ENCODE data around the gene RILPL1.
"Not testable (repeated sequence)": the region's sequence is repeated elsewhere in the genome, so short reads cannot be mapped to it uniquely, and the experiment has no call there.

RILPL1 gene, protein sequence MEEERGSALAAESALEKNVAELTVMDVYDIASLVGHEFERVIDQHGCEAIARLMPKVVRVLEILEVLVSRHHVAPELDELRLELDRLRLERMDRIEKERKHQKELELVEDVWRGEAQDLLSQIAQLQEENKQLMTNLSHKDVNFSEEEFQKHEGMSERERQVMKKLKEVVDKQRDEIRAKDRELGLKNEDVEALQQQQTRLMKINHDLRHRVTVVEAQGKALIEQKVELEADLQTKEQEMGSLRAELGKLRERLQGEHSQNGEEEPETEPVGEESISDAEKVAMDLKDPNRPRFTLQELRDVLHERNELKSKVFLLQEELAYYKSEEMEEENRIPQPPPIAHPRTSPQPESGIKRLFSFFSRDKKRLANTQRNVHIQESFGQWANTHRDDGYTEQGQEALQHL

DNA sequence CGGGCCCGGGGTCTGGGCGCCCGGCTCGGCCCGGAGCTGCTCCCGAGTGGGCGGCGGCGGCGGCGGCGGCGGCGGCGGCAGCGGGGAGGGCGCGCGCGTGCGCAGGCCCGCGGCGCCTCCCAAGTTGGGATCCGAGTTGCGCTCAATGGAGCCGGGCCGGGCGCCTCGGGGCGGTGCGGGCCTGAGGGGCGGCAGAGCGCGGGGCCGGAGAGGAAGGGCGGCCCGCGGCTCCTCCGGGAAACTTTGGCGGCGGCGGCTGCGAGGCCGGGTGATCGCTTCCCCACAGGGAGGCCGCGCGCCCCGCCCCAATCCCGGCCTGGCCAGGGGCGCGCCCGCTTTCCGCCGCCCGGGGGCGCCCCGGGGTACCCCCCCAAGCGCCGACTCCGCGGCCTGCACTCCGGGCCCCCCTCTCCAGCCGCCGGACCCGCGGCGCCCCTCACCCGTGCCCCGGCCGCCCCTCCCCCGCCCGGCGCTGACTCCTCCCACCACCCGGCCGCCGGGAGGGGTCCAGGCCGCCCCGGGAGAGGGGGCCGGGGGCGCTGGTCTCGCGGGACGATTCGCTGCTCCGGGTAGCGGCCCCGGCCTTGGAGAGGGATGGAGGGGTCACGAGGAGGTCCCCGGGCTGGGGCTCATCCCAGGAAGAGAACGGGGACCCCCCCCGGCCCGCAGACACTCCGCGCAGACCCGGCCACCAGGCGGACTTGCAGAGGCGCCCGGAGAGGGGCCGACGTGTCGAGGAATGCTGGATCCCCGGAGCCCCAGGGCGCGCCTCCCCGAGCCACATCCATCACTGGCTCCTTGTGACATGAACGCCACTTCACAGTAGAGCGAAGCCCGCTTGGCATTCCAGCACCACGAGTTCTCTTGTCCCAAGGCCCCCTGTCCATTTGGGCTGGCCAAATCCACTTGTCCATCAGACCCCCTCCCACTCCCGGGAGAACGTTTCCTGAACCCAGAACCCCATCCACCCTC, at the start of gene RILPL1:
Gene RILPL1 (minus strand): TSS at position 48 of the 972 bp plus-strand sequence. CDS start 237 bp downstream, outside the sequence.
- peak; percentile 71 for DNase-seq

DNA sequence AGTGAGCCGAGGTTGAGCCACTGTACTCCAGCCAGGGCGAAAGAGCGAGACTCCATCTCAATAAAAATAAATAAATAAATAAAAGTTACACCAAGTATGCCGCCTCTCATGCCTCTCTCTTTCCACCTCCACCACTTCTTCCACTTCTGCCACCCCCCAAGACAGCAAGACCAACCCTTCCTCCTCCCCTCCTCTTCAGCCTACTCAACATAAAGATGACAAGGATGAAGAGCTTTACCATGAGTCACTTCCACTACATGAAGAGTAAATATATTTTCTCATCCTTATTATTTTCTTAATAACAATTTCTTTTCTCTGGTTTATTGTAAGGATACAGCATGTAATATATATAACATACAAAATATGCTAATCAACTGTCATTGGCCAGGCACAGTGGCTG, 47.3 kb upstream of the RILPL1 start:
- in situ Hi-C loops (cut with HindIII; ENCODE audit: low pct_ligation_motif_present, low pct_unique_long_range_greater_than_20kb, low sequenced_read_pairs): no loop called here
- DNase-seq: no peak

More for the DNA sequence above, at the start of gene RILPL1:
- in situ Hi-C loops (cut with HindIII; ENCODE audit: low pct_ligation_motif_present, low pct_unique_long_range_greater_than_20kb, low sequenced_read_pairs): no loop called here

DNA sequence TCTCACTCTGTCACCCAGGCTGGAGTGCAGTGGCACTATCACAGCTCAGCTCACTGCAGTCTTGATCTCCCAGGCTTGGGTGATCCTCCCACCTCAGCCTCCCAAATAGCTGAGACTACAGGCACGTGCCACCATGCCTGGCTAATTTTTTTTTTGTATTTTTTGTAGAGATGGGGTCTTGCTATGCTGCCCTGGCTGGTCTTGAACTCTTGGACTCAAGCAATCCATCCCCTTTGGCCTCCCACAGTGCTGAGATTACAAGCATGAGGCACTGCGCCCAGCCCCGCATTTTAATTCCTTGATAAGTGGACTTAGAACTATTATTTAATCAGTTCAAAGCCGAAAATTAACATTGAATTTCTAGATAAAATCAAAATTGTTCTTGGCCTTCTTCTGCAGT, 45.3 kb upstream of the RILPL1 start:
- DNase-seq; in situ Hi-C loops (cut with HindIII; ENCODE audit: low pct_ligation_motif_present, low pct_unique_long_range_greater_than_20kb, low sequenced_read_pairs): not testable (repeated sequence)

DNA sequence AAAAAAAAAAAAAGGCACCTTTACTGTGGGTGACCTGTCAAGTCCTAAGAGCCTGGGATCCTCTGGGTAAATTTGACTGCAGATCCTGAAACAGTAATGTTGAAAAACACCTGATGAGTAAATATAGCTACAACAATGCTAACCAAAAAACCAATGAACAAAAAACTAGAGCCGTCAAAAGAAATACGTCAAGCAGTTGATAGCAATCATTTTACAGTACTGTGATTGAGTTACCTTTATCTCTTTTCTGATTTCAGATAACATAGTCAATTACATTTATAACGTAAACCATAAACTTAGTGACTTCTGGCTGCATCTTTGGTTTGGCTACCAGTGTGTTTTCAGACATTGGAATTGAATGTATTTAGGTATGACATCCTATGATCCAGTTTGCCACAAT, 44.7 kb upstream of the RILPL1 start:
- in situ Hi-C loops (cut with HindIII; ENCODE audit: low pct_ligation_motif_present, low pct_unique_long_range_greater_than_20kb, low sequenced_read_pairs): no loop called here
- DNase-seq: no peak

DNA sequence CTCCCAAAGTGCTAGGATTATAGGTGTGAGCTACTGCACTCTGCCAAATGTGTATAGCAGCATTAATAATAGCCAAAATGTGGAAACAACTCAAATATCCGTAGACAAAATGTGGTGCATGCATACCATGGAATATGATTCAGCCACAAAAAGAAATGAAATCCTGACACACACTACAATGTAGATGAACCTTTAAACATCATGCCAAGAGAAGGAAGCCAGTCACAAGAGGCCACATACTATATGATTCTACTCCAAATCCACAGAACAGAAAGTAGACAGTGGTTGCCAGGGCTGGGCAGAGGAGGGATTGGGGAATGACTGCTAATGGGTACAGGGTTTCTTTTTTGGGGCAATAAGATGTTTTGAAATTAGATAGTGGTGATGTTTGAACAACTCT, 43.1 kb upstream of the RILPL1 start:
- DNase-seq: no peak
- in situ Hi-C loops (cut with HindIII; ENCODE audit: low pct_ligation_motif_present, low pct_unique_long_range_greater_than_20kb, low sequenced_read_pairs): no loop called here

DNA sequence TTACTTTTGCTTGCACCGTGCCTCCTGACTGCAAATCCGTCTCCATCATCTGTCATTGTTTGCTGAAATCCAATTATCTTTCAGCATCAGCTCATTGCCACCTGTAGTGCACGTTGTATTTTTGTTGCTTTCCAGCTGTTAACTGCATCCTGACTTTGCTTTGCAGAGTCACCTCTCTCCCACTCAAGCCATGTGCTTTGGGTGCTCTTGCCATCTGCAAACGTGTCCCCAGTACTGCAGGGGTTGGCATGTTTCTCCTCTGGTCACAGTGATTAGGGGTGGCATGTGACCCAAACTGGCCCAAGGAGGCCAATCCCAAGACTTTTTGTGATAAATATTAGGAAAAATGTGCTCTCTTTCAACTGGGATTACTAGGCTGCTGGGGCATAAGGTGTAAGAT, 40.4 kb upstream of the RILPL1 start:
- DNase-seq: no peak
- in situ Hi-C loops (cut with HindIII; ENCODE audit: low pct_ligation_motif_present, low pct_unique_long_range_greater_than_20kb, low sequenced_read_pairs): no loop called here

DNA sequence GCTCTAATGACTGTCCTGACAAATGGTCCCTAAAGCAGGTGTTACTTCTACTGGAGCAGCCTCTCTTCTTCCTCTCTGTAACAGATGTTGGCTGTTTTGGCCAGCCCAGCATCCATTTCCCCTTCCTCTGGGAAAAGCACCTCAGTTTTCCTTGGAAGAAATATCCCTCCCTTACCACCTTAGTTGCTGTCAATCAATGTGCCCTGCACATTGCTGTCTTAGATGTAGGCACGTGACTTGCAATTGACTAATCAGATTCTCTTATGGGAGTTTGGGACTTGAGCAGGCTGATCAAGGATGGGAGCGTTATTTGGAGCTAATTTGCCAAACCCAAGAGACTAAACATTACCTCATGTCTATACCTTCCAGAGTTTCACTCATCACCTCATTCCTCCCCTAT, 38.9 kb upstream of the RILPL1 start:
- in situ Hi-C loops (cut with HindIII; ENCODE audit: low pct_ligation_motif_present, low pct_unique_long_range_greater_than_20kb, low sequenced_read_pairs): no loop called here
- no peak for DNase-seq

DNA sequence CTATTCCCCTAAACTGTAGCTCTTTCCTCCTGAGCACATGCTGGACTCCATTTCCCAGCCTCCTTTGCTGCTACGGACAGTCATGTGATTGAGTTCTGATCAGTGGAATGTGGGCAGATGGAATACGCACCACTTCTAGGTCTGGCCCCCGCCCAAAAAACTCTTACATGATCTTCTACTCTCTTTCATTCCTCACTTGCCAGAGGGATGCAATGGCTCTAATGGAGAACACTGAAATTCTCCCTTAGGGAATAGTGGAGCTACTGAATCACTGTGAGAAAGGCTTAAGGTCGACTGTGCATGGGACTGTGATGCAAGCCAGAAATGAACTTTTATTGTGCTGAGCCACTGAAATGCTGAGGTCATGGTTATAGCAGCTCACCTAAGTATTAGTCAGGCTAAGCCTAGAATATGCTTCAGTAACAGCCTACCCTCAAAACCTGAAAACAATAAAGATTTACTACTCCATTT, 37.9 kb upstream of the RILPL1 start:
- in situ Hi-C loops (cut with HindIII; ENCODE audit: low pct_ligation_motif_present, low pct_unique_long_range_greater_than_20kb, low sequenced_read_pairs): no loop called here
- DNase-seq: no peak

DNA sequence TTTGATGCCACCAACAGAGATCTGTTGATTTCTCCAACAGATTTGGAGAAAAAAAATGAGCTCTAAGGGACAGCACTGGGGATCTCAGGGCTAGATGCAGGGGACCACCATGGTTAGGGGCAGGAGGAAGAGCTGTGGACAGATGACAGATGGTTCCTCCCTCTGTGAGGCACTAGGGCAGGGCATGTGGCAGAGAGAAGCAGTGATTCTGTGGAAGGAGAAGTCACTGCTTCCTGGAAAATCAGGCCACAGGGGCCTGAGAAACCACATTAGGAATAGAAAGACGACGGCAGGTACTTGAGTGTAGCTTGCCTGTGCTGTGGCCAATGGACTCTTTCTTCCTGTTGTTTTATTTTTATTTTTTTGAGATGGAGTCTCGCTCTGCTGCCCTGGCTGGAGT, 25.9 kb upstream of the RILPL1 start:
- in situ Hi-C loops (cut with HindIII; ENCODE audit: low pct_ligation_motif_present, low pct_unique_long_range_greater_than_20kb, low sequenced_read_pairs): no loop called here
- no peak for DNase-seq

DNA sequence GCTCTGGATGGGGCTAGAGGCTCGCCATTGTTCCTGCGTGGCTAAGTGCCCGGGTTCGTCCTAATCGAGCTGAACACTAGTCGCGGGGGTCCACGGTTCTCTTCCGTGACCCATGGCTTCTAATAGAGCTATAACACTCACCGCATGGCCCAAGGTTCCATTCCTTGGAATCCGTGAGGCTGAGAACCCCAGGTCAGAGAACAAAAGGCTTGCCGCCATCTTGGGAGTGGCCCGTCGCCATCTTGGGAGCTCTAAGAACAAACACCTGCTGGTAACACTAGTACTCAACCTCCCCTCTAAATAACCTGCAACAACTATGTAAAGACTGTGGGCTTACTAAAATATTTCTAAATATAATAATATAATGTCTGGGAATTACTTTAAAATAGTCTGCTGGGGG, 25.0 kb upstream of the RILPL1 start:
- DNase-seq; in situ Hi-C loops (cut with HindIII; ENCODE audit: low pct_ligation_motif_present, low pct_unique_long_range_greater_than_20kb, low sequenced_read_pairs): not testable (repeated sequence)

DNA sequence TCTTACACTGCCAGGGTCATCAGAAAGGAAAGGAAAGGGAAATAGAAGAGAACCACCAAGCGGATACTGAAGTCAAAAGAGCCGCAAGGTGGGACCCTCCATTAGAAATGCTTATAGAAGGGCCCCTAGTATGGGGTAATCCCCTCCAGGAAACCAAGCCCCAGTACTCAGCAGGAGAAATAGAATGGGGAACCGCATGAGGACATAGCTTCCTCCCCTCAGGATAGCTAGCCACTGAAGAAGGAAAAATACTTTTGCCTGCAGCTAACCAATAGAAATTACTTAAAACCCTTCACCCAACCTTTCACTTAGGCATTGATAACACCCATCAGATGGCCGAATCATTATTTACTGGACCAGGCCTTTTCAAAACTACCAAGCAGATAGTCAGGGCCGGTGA, 21.3 kb upstream of the RILPL1 start:
- DNase-seq; in situ Hi-C loops (cut with HindIII; ENCODE audit: low pct_ligation_motif_present, low pct_unique_long_range_greater_than_20kb, low sequenced_read_pairs): not testable (repeated sequence)

DNA sequence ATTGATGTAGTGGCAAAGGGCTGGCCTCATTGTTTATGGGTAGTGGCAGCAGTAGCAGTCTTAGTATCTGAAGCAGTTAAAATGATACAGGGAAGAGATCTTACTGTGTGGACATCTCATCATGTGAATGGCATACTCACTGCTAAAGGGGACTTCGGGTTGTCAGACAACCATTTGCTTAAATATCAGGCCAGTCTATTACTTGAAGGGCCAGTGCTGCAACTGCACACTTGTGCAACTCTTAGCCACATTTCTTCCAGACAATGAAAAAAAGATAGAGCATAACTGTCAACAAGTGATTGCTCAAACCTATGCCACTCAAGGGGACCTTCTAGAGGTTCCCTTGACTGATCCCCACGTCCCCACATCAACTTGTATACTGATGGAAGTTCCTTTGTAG, 20.6 kb upstream of the RILPL1 start:
- DNase-seq: not testable (repeated sequence)

DNA sequence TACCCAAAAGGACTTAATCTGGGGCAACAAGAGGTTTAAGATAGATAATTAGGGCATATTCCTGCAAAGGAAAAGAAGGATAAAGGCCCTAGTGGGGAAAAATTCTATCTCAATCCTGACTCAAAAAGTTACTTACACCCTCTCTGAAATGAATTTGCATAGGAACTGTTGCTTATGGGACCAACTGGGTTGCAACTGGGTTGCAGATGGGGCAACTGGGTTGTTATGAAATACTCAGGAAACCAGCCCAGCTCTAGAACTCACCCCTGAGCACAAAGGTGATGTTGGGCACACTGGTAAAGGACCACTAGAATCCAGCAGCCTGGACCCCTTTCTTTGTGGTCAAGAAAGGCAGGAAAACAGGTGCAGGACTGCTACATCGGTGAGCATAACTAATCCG, 17.2 kb upstream of the RILPL1 start:
- in situ Hi-C loops (cut with HindIII; ENCODE audit: low pct_ligation_motif_present, low pct_unique_long_range_greater_than_20kb, low sequenced_read_pairs): no loop called here
- DNase-seq: no peak

More for the DNA sequence above, 20.6 kb upstream of the RILPL1 start:
- in situ Hi-C loops (cut with HindIII; ENCODE audit: low pct_ligation_motif_present, low pct_unique_long_range_greater_than_20kb, low sequenced_read_pairs): not testable (repeated sequence)

DNA sequence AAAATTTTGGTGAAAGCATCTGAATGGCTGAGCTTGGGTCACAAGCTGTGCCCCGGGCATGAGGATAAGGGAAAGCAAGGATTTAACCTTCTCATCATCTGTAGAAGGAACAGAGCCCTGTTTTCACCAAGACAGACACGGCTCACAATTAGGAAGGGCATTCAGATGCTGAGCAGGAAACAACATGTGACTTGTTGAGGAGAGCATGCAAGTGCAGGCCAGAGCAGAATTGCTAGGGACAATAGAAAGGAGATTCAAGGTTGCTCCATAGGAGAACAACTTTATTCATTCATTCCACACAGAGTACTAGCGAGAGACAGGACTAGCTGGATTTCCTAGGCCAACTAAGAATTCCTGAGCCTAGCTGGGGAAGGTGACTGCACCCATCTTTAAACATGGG, 14.6 kb upstream of the RILPL1 start:
- DNase-seq: no peak
- in situ Hi-C loops (cut with HindIII; ENCODE audit: low pct_ligation_motif_present, low pct_unique_long_range_greater_than_20kb, low sequenced_read_pairs): no loop called here

DNA sequence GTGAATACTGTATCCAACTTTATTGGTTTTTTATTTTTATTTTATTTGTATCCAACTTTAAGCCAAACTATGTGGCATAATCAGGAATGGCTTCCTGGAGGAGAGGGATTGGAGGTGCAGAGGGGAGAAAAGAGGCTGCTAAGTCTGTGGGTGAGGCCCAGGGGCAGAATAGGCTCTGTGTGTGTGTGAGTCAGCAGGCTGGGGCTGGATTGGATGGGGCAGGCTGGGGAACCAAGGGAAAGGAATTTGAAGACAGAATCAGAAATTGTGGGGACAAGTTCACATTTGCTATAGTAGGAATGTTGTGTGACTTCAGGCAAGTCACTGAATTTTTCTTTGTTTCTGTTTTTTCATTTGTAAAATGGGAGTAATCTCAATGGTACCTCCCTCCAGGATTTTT, 12.8 kb upstream of the RILPL1 start:
- in situ Hi-C loops (cut with HindIII; ENCODE audit: low pct_ligation_motif_present, low pct_unique_long_range_greater_than_20kb, low sequenced_read_pairs): no loop called here
- DNase-seq: no peak

DNA sequence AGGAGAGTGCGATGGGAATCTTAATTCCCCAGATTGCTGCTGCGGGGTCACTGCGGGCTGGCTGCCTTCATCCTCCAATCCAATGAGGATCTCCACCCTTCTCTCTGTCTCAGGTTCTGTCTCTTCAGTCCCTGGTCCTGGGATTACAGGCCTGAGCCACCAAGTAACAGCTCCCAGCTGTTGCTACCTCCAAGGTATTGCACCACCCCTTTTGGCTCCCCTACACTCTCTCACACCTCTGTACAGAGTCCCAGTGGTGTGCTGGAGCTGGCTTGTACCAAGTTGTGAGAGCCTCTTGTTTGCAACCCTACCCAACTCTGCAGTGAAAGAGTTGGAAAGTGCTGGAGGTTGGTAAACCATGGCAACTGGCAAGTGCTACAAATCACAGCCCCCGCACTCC, 10.0 kb upstream of the RILPL1 start:
- DNase-seq: no peak
- in situ Hi-C loops (cut with HindIII; ENCODE audit: low pct_ligation_motif_present, low pct_unique_long_range_greater_than_20kb, low sequenced_read_pairs): no loop called here

DNA sequence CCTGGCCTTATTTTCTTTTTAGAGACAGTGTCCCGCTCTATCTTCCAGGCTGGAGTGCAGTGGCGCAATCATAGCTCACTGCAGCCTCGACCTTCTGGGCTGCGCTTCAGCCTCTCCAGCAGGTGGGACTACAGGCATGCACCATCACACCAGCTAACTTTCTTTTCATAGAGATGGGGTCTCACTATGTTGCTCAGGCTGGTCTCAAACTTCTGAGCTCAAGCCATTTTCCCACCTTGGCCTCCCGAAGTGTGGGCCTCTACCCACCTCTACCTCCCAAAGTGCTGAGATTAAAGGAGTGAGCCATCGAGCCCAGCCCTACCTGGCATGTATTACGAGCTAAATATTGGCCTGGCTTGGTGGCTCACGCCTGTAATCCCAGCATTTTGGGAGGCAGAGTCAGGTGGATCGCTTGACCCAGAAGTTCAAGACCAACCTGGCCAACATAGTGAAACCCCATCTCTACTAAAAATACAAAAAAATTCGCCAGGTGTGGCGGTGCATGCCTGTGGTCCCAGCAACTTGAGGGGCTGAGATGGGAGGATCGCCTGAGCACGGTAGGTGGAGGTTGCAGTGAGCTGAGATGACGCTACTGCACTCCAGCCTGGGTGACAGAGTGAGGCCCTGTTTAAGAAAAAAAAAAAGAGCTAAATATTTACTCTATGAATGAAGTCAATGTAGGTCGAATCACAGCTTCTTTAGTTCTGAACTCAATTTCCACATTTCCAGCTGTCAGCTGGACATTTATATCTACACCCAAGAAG, 7.6 kb upstream of the RILPL1 start:
- in situ Hi-C loops (cut with HindIII; ENCODE audit: low pct_ligation_motif_present, low pct_unique_long_range_greater_than_20kb, low sequenced_read_pairs): no loop called here

DNA sequence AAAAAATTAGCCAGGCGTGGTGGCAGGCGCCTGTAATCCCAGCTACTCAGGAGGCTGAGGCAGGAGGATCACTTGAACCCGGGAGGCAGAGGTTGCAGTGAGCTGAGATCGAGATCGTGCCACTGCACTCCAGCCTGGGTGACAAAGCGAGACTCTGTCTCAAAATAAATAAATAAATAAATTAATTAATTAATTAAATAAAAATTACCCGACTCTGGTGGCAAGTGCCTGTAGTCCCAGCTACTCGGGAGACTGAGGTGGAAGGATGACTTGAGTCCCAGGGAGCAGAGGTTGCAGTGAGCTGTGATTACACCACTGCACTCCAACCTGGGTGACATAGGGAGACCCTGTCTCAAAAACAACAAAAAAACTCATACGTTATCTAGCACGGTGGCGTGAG, 2.4 kb upstream of the RILPL1 start:
- DNase-seq; in situ Hi-C loops (cut with HindIII; ENCODE audit: low pct_ligation_motif_present, low pct_unique_long_range_greater_than_20kb, low sequenced_read_pairs): not testable (repeated sequence)

More for the DNA sequence above, 7.6 kb upstream of the RILPL1 start:
- no peak for DNase-seq

All from ACHN (cell line).